Prostate gland (tissue), 2 donors: ENCODE measurements around the gene COL4A6.

Source experiments
- CTCF ChIP-seq, 4 experiments: fragments of 200-600 bp in 2 of 4; fragments of 450-650 bp in 2 of 4; sonication (generic) in 2 of 4; IDR thresholded peaks; 1 replicate in 3 of 4; 2 replicates in 1 of 4; pipeline ENCODE4 v1.5.1; 2016 to 2019; ENCODE audit warnings: antibody characterized with exemption in 4 of 4, mild to moderate bottlenecking in 2 of 4, moderate library complexity in 2 of 4
- POLR2A ChIP-seq: fragments of 450-650 bp; IDR thresholded peaks from one replicate; pipeline ENCODE4 v1.6.1; 2016; ENCODE audit warnings: antibody characterized with exemption, mild to moderate bottlenecking
- POLR2AphosphoS5 ChIP-seq: sonication (generic); formaldehyde crosslinking; IDR thresholded peaks from one replicate; pipeline ENCODE4 v1.6.1; 2017; ENCODE audit warnings: antibody characterized with exemption

- no peak for TF ChIP-seq CTCF (IDR thresholded peaks at IDR 0.05)
- TF ChIP-seq POLR2AphosphoS5: no peak
- TF ChIP-seq POLR2A: no peak
These were observed 239.2 kb downstream of the COL4A6 start for GRCh38 chrX:108199041-108199440.
